Gastrocnemius medialis (tissue), 4 donors: ENCODE data around the gene OGA.

Experiments used
- POLR2A ChIP-seq, 2 donors: fragments of 450-650 bp; IDR thresholded peaks; one replicate each; pipeline ENCODE4 v1.6.1; 2017; ENCODE audit warnings: antibody characterized with exemption in 2 of 2, mild to moderate bottlenecking in 2 of 2, moderate library complexity in 2 of 2
- TF ChIP-seq, protein P1 (sequence below), 5 experiments: fragments of 450-650 bp in 3 of 5; fragments of 200-600 bp in 2 of 5; sonication (generic) in 2 of 5; IDR thresholded peaks in 4 of 5; conservative IDR thresholded peaks in 1 of 5; 1 replicate in 4 of 5; 2 replicates in 1 of 5; pipeline ENCODE4 v1.5.1; 2016 to 2019; ENCODE audit warnings: antibody characterized with exemption in 5 of 5, mild to moderate bottlenecking in 3 of 5, moderate library complexity in 3 of 5

DNA sequence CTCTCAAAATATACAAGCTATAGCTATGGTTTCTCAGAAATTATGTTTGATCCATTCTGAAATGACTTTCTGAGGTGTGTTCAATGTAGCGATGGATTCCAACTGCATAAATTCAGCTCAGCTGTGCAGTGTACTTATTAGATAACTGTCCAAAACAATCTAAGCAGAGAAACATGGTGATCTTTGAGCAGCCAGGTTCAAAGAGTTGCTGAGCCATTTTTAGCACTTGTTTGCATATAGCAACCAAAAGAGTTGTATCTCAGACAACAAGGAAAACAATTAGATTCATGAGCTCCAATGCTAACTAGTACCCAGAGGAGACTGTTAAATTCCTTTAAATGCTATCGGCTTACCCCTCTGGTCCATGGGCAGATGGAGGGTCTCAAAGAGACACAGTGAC, 41.3 kb upstream of the OGA start:
- no peak for TF ChIP-seq POLR2A (IDR thresholded peaks at IDR 0.05)
- TF ChIP-seq, protein P1, sequence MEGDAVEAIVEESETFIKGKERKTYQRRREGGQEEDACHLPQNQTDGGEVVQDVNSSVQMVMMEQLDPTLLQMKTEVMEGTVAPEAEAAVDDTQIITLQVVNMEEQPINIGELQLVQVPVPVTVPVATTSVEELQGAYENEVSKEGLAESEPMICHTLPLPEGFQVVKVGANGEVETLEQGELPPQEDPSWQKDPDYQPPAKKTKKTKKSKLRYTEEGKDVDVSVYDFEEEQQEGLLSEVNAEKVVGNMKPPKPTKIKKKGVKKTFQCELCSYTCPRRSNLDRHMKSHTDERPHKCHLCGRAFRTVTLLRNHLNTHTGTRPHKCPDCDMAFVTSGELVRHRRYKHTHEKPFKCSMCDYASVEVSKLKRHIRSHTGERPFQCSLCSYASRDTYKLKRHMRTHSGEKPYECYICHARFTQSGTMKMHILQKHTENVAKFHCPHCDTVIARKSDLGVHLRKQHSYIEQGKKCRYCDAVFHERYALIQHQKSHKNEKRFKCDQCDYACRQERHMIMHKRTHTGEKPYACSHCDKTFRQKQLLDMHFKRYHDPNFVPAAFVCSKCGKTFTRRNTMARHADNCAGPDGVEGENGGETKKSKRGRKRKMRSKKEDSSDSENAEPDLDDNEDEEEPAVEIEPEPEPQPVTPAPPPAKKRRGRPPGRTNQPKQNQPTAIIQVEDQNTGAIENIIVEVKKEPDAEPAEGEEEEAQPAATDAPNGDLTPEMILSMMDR (IDR thresholded peaks at IDR 0.05 in 4 of 5, conservative IDR thresholded peaks at IDR 0.05 in 1 of 5), result no peak
